ENCODE data around the gene ABCC4.

The ABCC4 gene

GRCh38 chr13:95298169-95298965 is 2.9 kb downstream of the ABCC4 start:
- TF ChIP-seq CTCF (conservative IDR thresholded peaks at IDR 0.05) (no peak), ZFX (IDR thresholded peaks at IDR 0.05) (no peak)
- H3K27ac ChIP-seq, result peak overlapping the region; percentile 96

DNA sequence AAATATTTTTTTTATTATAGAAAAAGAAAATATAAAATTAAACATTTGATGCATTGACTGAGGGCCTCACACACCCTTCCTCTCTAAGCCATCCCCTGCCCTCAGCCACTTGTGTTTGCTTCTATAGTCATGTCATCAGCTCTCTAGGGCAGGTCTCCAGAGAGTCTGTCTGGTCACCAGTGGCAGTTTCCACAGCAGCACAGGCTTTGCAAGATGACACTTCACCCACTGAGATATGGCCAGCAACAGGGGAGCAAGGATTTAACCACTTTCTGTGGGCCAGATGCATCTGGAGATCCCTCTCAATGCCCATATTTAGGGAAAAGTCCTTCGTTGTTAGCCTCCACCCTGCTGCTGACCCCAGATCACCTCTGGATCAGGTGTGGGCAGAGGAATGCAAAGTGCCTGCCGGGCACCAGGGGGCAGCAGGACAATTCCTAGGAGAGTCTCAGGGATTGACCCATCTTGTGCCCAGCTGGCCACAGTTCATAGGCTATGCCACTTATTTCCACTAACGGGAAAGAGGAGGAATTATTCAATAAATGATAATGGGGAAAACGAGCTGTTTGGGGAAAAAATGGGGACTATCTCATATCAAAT is 4.8 kb downstream of the ABCC4 start:
- peak overlapping the region; percentile 96 for H3K27ac ChIP-seq
- TF ChIP-seq CTCF (conservative IDR thresholded peaks at IDR 0.05) (peak; percentile 78), ZFX (IDR thresholded peaks at IDR 0.05) (no peak)

GRCh38 chr13:95295026-95295425 is 6.2 kb downstream of the ABCC4 start:
- TF ChIP-seq CTCF (conservative IDR thresholded peaks at IDR 0.05) (no peak), ZFX (IDR thresholded peaks at IDR 0.05) (no peak)
- no peak overlapping the region; the same call in 1 of the 2 replicates for H3K27ac ChIP-seq

- TF ChIP-seq CTCF (conservative IDR thresholded peaks at IDR 0.05) (no peak), ZFX (IDR thresholded peaks at IDR 0.05) (no peak)
- no peak overlapping the region for H3K27ac ChIP-seq
These were observed 8.6 kb downstream of the ABCC4 start for GRCh38 chr13:95292622-95293021.

- peak overlapping the region; percentile 33; the same call in 1 of the 2 replicates for H3K27ac ChIP-seq
These were observed 11.3 kb downstream of the ABCC4 start for GRCh38 chr13:95289901-95290300.

- no peak for TF ChIP-seq CTCF (conservative IDR thresholded peaks at IDR 0.05)
- TF ChIP-seq ZFX (IDR thresholded peaks at IDR 0.05), result no peak
These were observed 12.2 kb downstream of the ABCC4 start for GRCh38 chr13:95289020-95289444.

DNA sequence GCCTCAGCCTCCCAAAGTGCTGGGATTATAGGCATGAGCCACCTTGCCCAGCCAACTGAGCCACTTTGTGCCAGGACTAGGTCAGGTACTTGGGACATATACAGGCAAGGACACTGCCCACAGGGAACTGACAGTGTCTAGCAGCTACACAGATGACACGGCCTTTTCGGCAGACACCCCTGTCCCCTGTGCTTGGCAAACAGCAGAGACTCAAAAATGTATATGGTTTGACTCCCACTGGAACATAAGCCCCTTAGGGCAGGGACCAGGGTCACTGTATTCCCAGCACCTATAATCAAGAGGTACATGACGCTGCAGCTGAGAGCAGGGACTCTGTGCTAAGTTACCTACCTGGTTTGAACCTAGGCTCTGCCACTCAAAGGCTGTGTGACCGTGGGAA is 16.8 kb downstream of the ABCC4 start:
- TF ChIP-seq ZFX (IDR thresholded peaks at IDR 0.05) (no peak), CTCF (conservative IDR thresholded peaks at IDR 0.05) (no peak)
- H3K27ac ChIP-seq, result peak overlapping the region; percentile 77

More at GRCh38 chr13:95289020-95289444, 12.2 kb downstream of the ABCC4 start:
- H3K27ac ChIP-seq, result peak overlapping the region; percentile 33; the same call in 1 of the 2 replicates
